Small intestine (tissue), 7 donors: ENCODE data around the gene ADARB2. TPM values are rescaled to one million over a fixed set of nuclear protein-coding genes. Genes with fewer than 3 reads are reported as not detected.

ENCODE experiments used
- DNase-seq, 2 donors: peaks; one replicate each; pipeline versions ENCODE4 v3.0.0 to v3.0.0-alpha.2; 2013
- FAIRE-seq: peaks from 2 replicates; lab custom pipeline; 2012; peaks lifted over from hg19 to GRCh38; lab: Jason Lieb, UNC
- H3K27ac ChIP-seq, 3 donors: one replicate each; pipeline ENCODE4 v1.5.1; 2013; ENCODE audit warnings: low read length in 2 of 3, mild to moderate bottlenecking in 2 of 3, control low read depth in 1 of 3, inconsistent platforms in 1 of 3, low read depth in 1 of 3, moderate library complexity in 1 of 3
- H3K27me3 ChIP-seq, 3 donors: one replicate each; pipeline ENCODE4 v1.6.1; 2013; ENCODE audit warnings: low read length in 3 of 3, inconsistent platforms in 1 of 3; ENCODE audit not compliant: control insufficient read depth in 3 of 3, insufficient read depth in 3 of 3
- H3K36me3 ChIP-seq, 3 donors: one replicate each; pipeline ENCODE4 v1.6.1; 2013; ENCODE audit warnings: low read length in 3 of 3, inconsistent platforms in 1 of 3, low read depth in 1 of 3, mild to moderate bottlenecking in 1 of 3, moderate library complexity in 1 of 3; ENCODE audit not compliant: control insufficient read depth in 3 of 3, insufficient read depth in 2 of 3
- H3K4me1 ChIP-seq, 3 donors: one replicate each; pipeline ENCODE4 v1.6.1; 2013; ENCODE audit warnings: low read length in 2 of 3, inconsistent platforms in 1 of 3, low read depth in 1 of 3, mild to moderate bottlenecking in 1 of 3, moderate library complexity in 1 of 3; ENCODE audit not compliant: control insufficient read depth in 3 of 3, insufficient read depth in 2 of 3
- H3K4me3 ChIP-seq, 3 donors: one replicate each; pipeline ENCODE4 v1.5.1; 2013; ENCODE audit warnings: low read length in 3 of 3, control low read depth in 1 of 3, inconsistent platforms in 1 of 3, low read depth in 1 of 3, mild to moderate bottlenecking in 1 of 3, moderate library complexity in 1 of 3
- H3K9me3 ChIP-seq, 2 donors: one replicate each; pipeline ENCODE4 v1.6.1; 2013; ENCODE audit warnings: low read depth in 1 of 2, low read length in 1 of 2; ENCODE audit not compliant: control insufficient read depth in 2 of 2, insufficient read depth in 1 of 2
- WGBS, 3 donors: extraction: QIAGEN DNeasy Blood & Tissue Kit; methylation state at CpG; one replicate each; pipeline ENCODE4 v1.1.7; 2013; 5-methylcytosine and 5-hydroxymethylcytosine counted together
- polyA plus RNA-seq, 4 donors: library from polyadenylated mRNA; stranded (reverse) in 3 of 4; unstranded in 1 of 4; fragments of 200-250 nt in 3 of 4; fragments of 120-200 nt in 1 of 4; gene quantifications; one replicate each; pipeline versions ENCODE4 v1.2.1 to v1.2.3, GENCODE V29; 2013
- donor health status: healthy with polysubstance abuse.
- donor health status: control.
- donor health status: control.
- donor health status: Bipolar disorder and iron deficiency.
- donor health status: healthy.

ADARB2 gene
- polyA plus RNA-seq, 4 donors, result 0.35 to 1.8 (median 0.94) TPM

- Histone ChIP-seq H3K4me3 (no peak overlapping the region), H3K27me3 (peaks cover 0 to 24% (median 10%) of the 10 kb centered on the region in 3 donors), H3K9me3 (no peaks in the 10 kb centered on the region)
Observed at GRCh38 chr10:1610986-1611770, 126.1 kb downstream of the ADARB2 start.

GRCh38 chr10:1609648-1609970 is 127.7 kb downstream of the ADARB2 start:
- Histone ChIP-seq H3K4me1 (peaks cover 0 to 2% (median 0%) of the 10 kb centered on the region in 3 donors), H3K9me3 (no peaks in the 10 kb centered on the region), H3K27ac (no peak overlapping the region), H3K4me3 (no peak overlapping the region), H3K27me3 (peaks cover 0 to 24% (median 10%) of the 10 kb centered on the region in 3 donors), H3K36me3 (no peaks in the 10 kb centered on the region)
- WGBS, 3 donors, result 58 to 67% (median 59%) methylated on average over 11 of the region's 11 CpGs
- DNase-seq (no peak), FAIRE-seq (no peak)

More at GRCh38 chr10:1610986-1611770, 126.1 kb downstream of the ADARB2 start:
- Histone ChIP-seq H3K27ac (no peak overlapping the region), H3K36me3 (no peaks in the 10 kb centered on the region), H3K4me1 (peaks cover 0 to 2% (median 0%) of the 10 kb centered on the region in 3 donors)
- DNase-seq (no peak), FAIRE-seq (no peak)
- WGBS, 3 donors, result 82 to 86% (median 83%) methylated on average over 22 of the region's 22 CpGs

DNA sequence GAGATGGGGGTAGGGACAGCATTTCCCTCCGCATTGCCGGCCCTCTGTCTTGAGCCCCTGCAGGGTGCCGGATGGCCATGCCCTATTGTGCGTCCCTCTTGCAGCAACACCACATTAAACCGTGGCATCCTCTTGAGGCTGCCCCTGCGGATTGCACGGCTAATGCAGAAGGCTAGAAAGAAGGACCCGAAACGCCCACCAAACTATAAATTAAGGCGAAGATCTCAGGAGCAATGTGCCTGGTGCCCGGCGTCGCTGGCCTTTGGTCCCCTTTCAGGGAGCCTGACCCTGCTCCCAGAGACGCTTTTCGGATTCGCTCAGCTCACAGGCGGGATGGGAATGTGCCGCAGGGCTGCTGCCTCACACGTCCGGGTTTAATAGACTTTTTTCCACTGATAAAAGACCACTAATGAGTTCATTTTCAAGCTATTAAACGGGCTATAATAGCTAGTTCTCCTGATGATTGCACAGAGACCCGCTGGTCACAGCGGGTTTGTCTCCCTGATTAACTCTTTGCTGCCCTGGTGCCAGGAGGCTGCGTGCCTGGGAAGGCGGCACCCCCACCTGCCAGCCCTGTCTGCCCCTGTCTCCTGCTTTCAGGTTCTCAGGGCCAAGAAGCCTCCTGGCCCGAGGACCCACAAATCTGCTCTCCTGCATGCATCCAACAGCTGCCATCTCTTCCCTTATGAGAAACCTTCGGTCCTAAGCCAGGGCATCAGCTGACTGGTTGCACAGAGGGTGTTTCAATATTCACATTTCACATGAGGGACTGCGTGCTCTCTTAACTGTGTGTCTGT is 128.3 kb downstream of the ADARB2 start:
- no peak for DNase-seq
- H3K27ac ChIP-seq, result no peak overlapping the region
- FAIRE-seq, result no peak
- no peaks in the 10 kb centered on the region for H3K9me3 ChIP-seq
- H3K4me1 ChIP-seq, result peaks cover 0 to 2% (median 0%) of the 10 kb centered on the region in 3 donors
- 26 to 39% (median 29%) methylated on average over 28 of the region's 28 CpGs for WGBS, 3 donors
- peaks cover 0 to 24% (median 10%) of the 10 kb centered on the region in 3 donors for H3K27me3 ChIP-seq
- H3K4me3 ChIP-seq, result no peak overlapping the region
- no peaks in the 10 kb centered on the region for H3K36me3 ChIP-seq

GRCh38 chr10:1608408-1608807 is 128.9 kb downstream of the ADARB2 start:
- FAIRE-seq, result no peak
- WGBS, 3 donors, result 65 to 73% (median 67%) methylated on average over 3 of the region's 3 CpGs
- Histone ChIP-seq H3K27me3 (peaks cover 0 to 21% (median 10%) of the 10 kb centered on the region in 3 donors), H3K4me3 (no peak overlapping the region), H3K36me3 (no peaks in the 10 kb centered on the region), H3K27ac (no peak overlapping the region), H3K9me3 (no peaks in the 10 kb centered on the region), H3K4me1 (peaks cover 0 to 2% (median 0%) of the 10 kb centered on the region in 3 donors)
- DNase-seq, result no peak

DNA sequence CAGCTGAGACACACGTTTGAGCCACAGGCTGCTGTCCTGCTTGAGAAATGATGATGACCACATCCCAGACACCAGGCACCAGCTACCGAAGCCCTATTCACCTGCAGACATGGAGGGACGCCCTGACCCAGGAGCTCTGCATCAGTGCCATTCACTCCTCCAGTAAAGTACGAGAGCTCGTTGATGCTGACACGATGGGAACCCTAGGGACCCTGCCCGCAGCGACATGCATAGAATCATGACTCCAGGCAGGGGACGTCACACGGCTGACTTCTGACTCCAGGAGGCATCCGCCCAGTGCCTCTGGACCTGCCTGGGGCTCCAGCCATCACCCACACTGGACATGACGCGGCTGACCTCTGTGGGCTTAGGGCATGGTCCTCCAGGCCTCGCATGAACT is 129.9 kb downstream of the ADARB2 start:
- Histone ChIP-seq H3K27me3 (peaks cover 0 to 17% (median 10%) of the 10 kb centered on the region in 3 donors), H3K9me3 (no peaks in the 10 kb centered on the region), H3K4me1 (peaks cover 0 to under 1% (median 0%) of the 10 kb centered on the region in 3 donors), H3K36me3 (no peaks in the 10 kb centered on the region), H3K27ac (no peak overlapping the region), H3K4me3 (no peak overlapping the region)
- WGBS, 3 donors, result 90 to 91% (median 90%) methylated on average over 14 of the region's 14 CpGs
- FAIRE-seq (no peak), DNase-seq (no peak)

DNA sequence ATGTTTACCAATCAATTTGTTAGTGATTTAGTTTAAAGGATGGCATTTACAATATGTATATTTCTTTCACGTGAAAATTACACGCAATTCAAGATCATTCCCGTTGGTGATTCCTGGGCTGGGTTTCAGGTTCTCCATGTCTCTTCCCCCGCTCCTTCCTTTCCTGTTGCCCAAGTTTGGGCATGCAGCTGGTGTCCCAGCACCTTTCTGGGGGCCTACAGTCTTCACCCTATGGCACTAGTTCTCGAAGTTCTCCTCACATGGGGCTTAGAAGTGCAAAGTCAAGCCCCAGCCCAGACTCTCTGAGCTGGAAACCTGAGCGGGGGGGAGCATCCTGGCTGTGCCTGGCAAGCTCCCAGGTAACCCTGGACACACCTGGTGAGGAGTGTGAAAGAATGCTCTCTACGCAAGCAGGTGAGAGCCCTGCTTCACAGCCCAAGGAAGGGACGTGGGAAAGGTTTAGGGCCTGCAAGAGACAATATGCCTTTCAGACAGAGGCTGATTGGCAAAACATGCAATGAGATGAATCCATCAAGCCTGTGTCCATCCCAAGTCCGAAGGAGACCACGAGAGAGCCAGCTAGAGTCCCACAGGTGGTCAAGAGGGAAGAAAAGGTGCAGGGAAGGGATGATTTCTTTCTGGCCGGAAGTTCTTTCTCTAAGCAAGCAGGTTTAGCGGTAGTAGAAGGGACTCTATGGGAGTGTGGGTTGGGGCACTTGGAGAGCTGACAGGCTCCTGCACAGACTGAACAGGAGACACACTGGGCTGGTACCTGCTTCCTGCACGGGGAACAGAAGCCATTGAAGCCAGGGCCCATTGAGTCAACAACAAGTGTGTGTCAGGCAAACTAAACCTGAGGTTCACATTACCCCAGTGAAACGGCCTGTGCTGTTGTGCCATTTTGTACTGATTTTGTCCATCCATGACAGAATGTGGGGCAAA is 131.1 kb downstream of the ADARB2 start:
- H3K27me3 ChIP-seq, result peaks cover 0 to 13% (median 10%) of the 10 kb centered on the region in 3 donors
- H3K9me3 ChIP-seq, result no peaks in the 10 kb centered on the region
- H3K36me3 ChIP-seq, result no peaks in the 10 kb centered on the region
- 63 to 73% (median 68%) methylated on average over 14 of the region's 14 CpGs for WGBS, 3 donors
- no peak for FAIRE-seq
- no peak overlapping the region for H3K27ac ChIP-seq
- no peaks in the 10 kb centered on the region for H3K4me1 ChIP-seq
- H3K4me3 ChIP-seq, result no peak overlapping the region
- no peak for DNase-seq

GRCh38 chr10:1605121-1605520 is 132.2 kb downstream of the ADARB2 start:
- H3K4me3 ChIP-seq, result no peak overlapping the region
- H3K27me3 ChIP-seq, result peaks cover 0 to 11% (median 10%) of the 10 kb centered on the region in 3 donors
- no peak for DNase-seq
- H3K27ac ChIP-seq, result no peak overlapping the region
- H3K36me3 ChIP-seq, result no peaks in the 10 kb centered on the region
- no peaks in the 10 kb centered on the region for H3K4me1 ChIP-seq
- no peak for FAIRE-seq
- WGBS, 3 donors, result 79 to 85% (median 84%) methylated on average over 5 of the region's 5 CpGs
- H3K9me3 ChIP-seq, result no peaks in the 10 kb centered on the region

DNA sequence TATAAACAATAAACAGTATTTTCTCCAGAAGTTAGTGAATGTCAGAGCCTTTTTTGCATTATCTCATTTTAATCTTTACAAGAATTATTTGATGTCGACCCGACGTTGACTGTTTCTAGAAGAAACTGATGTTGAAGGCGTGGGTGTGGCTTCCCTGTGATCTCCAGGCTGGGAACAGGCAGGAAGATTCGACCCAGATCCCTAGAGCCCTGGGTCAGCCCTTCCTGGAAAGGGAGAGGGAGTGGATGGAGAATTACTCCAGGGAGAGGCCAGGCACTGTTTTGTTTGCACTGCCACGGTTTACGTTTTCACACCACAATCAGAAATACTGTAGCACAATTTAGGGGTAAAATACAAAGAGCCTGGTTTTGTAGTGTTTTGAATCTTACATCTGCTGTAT is 133.1 kb downstream of the ADARB2 start:
- Histone ChIP-seq H3K27me3 (peaks cover 0 to 9% (median 6%) of the 10 kb centered on the region in 3 donors), H3K4me3 (no peak overlapping the region), H3K9me3 (no peaks in the 10 kb centered on the region), H3K4me1 (no peaks in the 10 kb centered on the region), H3K27ac (no peak overlapping the region), H3K36me3 (no peaks in the 10 kb centered on the region)
- no peak for DNase-seq
- WGBS, 3 donors, result 19 to 35% (median 32%) methylated on average over 7 of the region's 7 CpGs
- no peak for FAIRE-seq
